HEK293 (cell line): ENCODE data around the gene ATP10A.
A peak's percentile ranks its signal among the peaks of the same experiment; 100 is the strongest.

ENCODE experiments used
- CTCF ChIA-PET: fragments of 350-600 bp; formaldehyde crosslinking; extraction: SDS; loops from one replicate; lab custom pipeline; 2021; ENCODE audit warnings: antibody characterized with exemption; lab: Yijun Ruan, JAX
- POLR2A ChIA-PET: fragments of 300-600 bp; formaldehyde crosslinking; extraction: SDS; loops from one replicate; lab custom pipeline; 2020; ENCODE audit warnings: antibody characterized with exemption, inconsistent platforms; lab: Yijun Ruan, JAX
- H3K27ac ChIP-seq: fragments of 200-500 bp; sonication (Bioruptor generic); 2 replicates; pipeline ENCODE4 v1.5.1; 2014; ENCODE audit warnings: low read depth, low read length, control low read depth, inconsistent platforms; ENCODE audit errors: extremely low read depth
- H3K36me3 ChIP-seq, 2 experiments: fragments of 200-500 bp in 1 of 2; sonication (Bioruptor generic) in 1 of 2; 1 replicate in 1 of 2; 2 replicates in 1 of 2; pipeline ENCODE4 v1.5.1; 2014 to 2017; ENCODE audit warnings: inconsistent platforms in 2 of 2, low read length in 2 of 2; ENCODE audit not compliant: control insufficient read depth in 2 of 2, insufficient read depth in 1 of 2
- H3K4me1 ChIP-seq: fragments of 200-500 bp; sonication (Bioruptor generic); 2 replicates; pipeline ENCODE4 v1.5.1; 2014; ENCODE audit warnings: mild to moderate bottlenecking, low read length, inconsistent platforms; ENCODE audit not compliant: control insufficient read depth, insufficient read depth
- H3K4me3 ChIP-seq: 2 replicates; pipeline ENCODE4 v1.5.1; 2011; ENCODE audit warnings: low read depth, mild to moderate bottlenecking, control low read depth, low read length, moderate library complexity
- H3K9me3 ChIP-seq: fragments of 200-500 bp; sonication (Bioruptor generic); 2 replicates; pipeline ENCODE4 v1.5.1; 2014; ENCODE audit warnings: low read depth, low read length, inconsistent platforms; ENCODE audit not compliant: control insufficient read depth, insufficient read depth
- BCL11B ChIP-seq: fragments of 450-650 bp; formaldehyde crosslinking; IDR thresholded peaks from 2 replicates; pipeline ENCODE4 v1.5.1; 2016; ENCODE audit warnings: low read depth, missing biosample characterization, missing genetic modification characterization
- FEZF1 ChIP-seq: fragments of 450-650 bp; formaldehyde crosslinking; IDR thresholded peaks from 2 replicates; pipeline ENCODE4 v1.5.1; 2016; ENCODE audit warnings: missing biosample characterization, missing genetic modification characterization
- KLF7 ChIP-seq: fragments of 450-650 bp; formaldehyde crosslinking; IDR thresholded peaks from 2 replicates; pipeline ENCODE4 v1.5.1; 2016; ENCODE audit warnings: missing biosample characterization, missing genetic modification characterization, borderline replicate concordance
- KLF9 ChIP-seq: fragments of 450-650 bp; formaldehyde crosslinking; IDR thresholded peaks from 2 replicates; pipeline ENCODE4 v1.5.1; 2016; ENCODE audit warnings: missing biosample characterization, missing genetic modification characterization, low read depth
- SALL2 ChIP-seq: fragments of 450-650 bp; formaldehyde crosslinking; IDR thresholded peaks from 2 replicates; pipeline ENCODE4 v1.5.0; 2017; ENCODE audit warnings: missing biosample characterization, mild to moderate bottlenecking, missing genetic modification characterization, borderline replicate concordance
- SP2 ChIP-seq: fragments of 450-650 bp; formaldehyde crosslinking; IDR thresholded peaks from 2 replicates; pipeline ENCODE4 v1.5.1; 2016; ENCODE audit warnings: missing biosample characterization, missing genetic modification characterization
- YY2 ChIP-seq: fragments of 450-650 bp; formaldehyde crosslinking; IDR thresholded peaks from 2 replicates; pipeline ENCODE4 v1.5.1; 2016; ENCODE audit warnings: missing biosample characterization, missing genetic modification characterization
- ZBTB21 ChIP-seq: fragments of 450-650 bp; formaldehyde crosslinking; IDR thresholded peaks from 2 replicates; pipeline ENCODE4 v1.5.1; 2017; ENCODE audit warnings: missing biosample characterization, missing genetic modification characterization
- ZBTB48 ChIP-seq: fragments of 450-650 bp; formaldehyde crosslinking; IDR thresholded peaks from 2 replicates; pipeline ENCODE4 v1.5.1; 2016; ENCODE audit warnings: missing biosample characterization, missing genetic modification characterization
- ZFP69B ChIP-seq: fragments of 450-650 bp; formaldehyde crosslinking; IDR thresholded peaks from 2 replicates; pipeline ENCODE4 v1.5.1; 2016; ENCODE audit warnings: missing biosample characterization, missing genetic modification characterization
- ZNF114 ChIP-seq: fragments of 450-650 bp; formaldehyde crosslinking; IDR thresholded peaks from 2 replicates; pipeline ENCODE4 v1.5.0; 2017; ENCODE audit warnings: missing biosample characterization, missing genetic modification characterization
- ZNF169 ChIP-seq: fragments of 450-650 bp; formaldehyde crosslinking; IDR thresholded peaks from 2 replicates; pipeline ENCODE4 v1.5.1; 2016; ENCODE audit warnings: missing biosample characterization, missing genetic modification characterization
- ZNF214 ChIP-seq: fragments of 450-650 bp; formaldehyde crosslinking; IDR thresholded peaks from 2 replicates; pipeline ENCODE4 v1.5.1; 2017; ENCODE audit warnings: missing biosample characterization, mild to moderate bottlenecking, missing genetic modification characterization, borderline replicate concordance
- ZNF221 ChIP-seq: fragments of 450-650 bp; formaldehyde crosslinking; IDR thresholded peaks from 2 replicates; pipeline ENCODE4 v1.5.1; 2017; ENCODE audit warnings: missing biosample characterization, missing genetic modification characterization, borderline replicate concordance
- ZNF324 ChIP-seq: fragments of 450-650 bp; formaldehyde crosslinking; IDR thresholded peaks from 2 replicates; pipeline ENCODE4 v1.5.1; 2016; ENCODE audit warnings: missing biosample characterization, missing genetic modification characterization
- ZNF341 ChIP-seq: fragments of 450-650 bp; formaldehyde crosslinking; IDR thresholded peaks from 2 replicates; pipeline ENCODE4; 2016; ENCODE audit warnings: low read depth, missing biosample characterization, missing genetic modification characterization
- ZNF561 ChIP-seq: fragments of 450-650 bp; IDR thresholded peaks from 2 replicates; pipeline ENCODE4 v1.5.1; 2018; ENCODE audit warnings: missing biosample characterization, missing genetic modification characterization, borderline replicate concordance
- ZNF654 ChIP-seq: fragments of 450-650 bp; formaldehyde crosslinking; IDR thresholded peaks from 2 replicates; pipeline ENCODE4 v1.5.1; 2016; ENCODE audit warnings: low read depth, missing biosample characterization, missing genetic modification characterization
- ZNF837 ChIP-seq: fragments of 450-650 bp; formaldehyde crosslinking; IDR thresholded peaks from 2 replicates; pipeline ENCODE4 v1.5.1; 2016; ENCODE audit warnings: missing biosample characterization, missing genetic modification characterization
- TF ChIP-seq, protein P1 (sequence below): fragments of 450-650 bp; formaldehyde crosslinking; IDR thresholded peaks from 2 replicates; pipeline ENCODE4 v1.5.1; 2016; ENCODE audit warnings: missing biosample characterization, missing genetic modification characterization
- TF ChIP-seq, protein P2 (sequence below): fragments of 450-650 bp; formaldehyde crosslinking; IDR thresholded peaks from 2 replicates; pipeline ENCODE4; 2016; ENCODE audit warnings: missing biosample characterization, missing genetic modification characterization
- TF ChIP-seq, protein P3 (sequence below): fragments of 450-650 bp; formaldehyde crosslinking; IDR thresholded peaks from 2 replicates; pipeline ENCODE4 v1.5.1; 2017; ENCODE audit warnings: missing biosample characterization, missing genetic modification characterization
- TF ChIP-seq, protein P4 (sequence below): IDR thresholded peaks from 2 replicates; pipeline ENCODE4 v1.6.1; 2011; ENCODE audit warnings: mild to moderate bottlenecking, low read depth, low read length, borderline replicate concordance

The ATP10A gene

DNA sequence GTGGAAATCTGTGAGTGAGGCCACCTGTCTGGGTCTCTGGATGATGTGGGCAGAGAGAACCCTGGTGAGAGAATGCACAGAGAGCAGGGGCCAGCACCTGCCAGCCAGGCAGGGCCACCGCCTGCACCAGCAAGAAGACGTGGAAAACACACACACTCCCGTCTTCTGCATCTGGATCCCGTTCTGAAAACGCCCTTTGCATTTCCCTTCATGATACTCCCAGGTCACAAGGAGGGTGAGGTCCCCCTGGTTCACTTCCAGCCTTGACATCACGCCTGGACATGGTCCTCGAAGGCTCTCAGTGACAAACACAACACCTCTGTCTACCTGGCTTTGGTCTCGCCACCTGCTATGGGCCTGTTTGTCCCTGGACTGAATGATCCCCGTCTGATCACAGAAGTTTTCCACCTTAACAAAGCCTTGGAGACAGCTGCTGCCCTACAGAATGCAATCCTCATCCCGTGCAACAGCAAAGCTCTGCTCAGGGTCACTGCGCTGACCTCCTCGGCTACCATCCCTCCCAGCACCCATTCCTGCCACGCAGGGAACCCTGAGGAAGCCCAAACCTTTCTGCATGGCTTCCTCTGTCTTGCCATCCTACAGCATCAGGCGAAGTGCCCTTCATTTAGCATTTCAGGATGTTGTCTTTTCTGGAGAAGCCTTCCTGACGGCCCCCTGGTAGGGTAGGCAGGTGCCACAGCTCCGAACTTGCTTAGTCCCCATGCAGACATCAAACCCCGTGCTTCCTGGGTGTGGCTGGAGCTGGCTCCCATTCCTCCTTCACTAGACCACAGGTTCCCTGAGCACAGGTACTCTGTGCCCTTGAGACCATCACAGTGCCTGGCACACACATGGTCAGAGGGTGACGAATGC lies 122.5 kb downstream of the ATP10A start (continued):
- no peak for TF ChIP-seq ZNF114 (tag by site-specific recombination)
- TF ChIP-seq, protein P1, sequence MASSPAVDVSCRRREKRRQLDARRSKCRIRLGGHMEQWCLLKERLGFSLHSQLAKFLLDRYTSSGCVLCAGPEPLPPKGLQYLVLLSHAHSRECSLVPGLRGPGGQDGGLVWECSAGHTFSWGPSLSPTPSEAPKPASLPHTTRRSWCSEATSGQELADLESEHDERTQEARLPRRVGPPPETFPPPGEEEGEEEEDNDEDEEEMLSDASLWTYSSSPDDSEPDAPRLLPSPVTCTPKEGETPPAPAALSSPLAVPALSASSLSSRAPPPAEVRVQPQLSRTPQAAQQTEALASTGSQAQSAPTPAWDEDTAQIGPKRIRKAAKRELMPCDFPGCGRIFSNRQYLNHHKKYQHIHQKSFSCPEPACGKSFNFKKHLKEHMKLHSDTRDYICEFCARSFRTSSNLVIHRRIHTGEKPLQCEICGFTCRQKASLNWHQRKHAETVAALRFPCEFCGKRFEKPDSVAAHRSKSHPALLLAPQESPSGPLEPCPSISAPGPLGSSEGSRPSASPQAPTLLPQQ: no peak

DNA sequence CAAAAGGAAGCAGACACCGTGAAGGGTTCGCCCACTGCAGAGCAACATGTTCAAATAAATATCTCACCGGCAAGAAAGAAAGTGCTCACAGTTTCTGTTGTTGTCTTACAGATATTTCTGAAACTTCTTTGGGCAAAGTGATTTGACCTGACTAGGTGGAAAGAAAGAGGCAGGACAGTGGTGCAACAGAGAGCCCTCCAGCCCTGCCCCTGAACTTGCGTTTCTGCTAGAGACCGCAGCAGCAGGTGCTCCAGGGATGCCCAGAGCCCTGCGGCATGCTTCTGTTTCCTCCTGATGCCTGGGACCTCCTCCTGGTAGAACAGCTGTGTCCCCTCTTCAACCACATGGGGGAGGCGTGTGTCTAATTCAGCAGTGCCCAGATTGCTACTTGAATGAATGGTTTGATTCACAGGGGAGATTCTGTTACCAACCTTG lies 123.4 kb downstream of the ATP10A start:
- Histone ChIP-seq H3K4me3 (no peak overlapping the region), H3K27ac (no peak overlapping the region), H3K9me3 (no peaks in the 10 kb centered on the region), H3K36me3 (no peaks in the 10 kb centered on the region), H3K4me1 (no peaks in the 10 kb centered on the region)
- POLR2A ChIA-PET: no interaction called here
- no peak for TF ChIP-seq ZBTB21
- 0 out of 2 replicates have a peak, but pooled peaks have one; percentile 8 for TF ChIP-seq ZNF654 (tag by site-specific recombination)
- TF ChIP-seq ZNF837 (tag by site-specific recombination): no peak
- TF ChIP-seq, protein P2, sequence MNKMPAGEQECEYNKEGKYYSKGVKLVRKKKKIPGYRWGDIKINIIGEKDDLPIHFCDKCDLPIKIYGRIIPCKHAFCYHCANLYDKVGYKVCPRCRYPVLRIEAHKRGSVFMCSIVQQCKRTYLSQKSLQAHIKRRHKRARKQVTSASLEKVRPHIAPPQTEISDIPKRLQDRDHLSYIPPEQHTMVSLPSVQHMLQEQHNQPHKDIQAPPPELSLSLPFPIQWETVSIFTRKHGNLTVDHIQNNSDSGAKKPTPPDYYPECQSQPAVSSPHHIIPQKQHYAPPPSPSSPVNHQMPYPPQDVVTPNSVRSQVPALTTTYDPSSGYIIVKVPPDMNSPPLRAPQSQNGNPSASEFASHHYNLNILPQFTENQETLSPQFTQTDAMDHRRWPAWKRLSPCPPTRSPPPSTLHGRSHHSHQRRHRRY (tag by site-specific recombination): no peak
- no peak for TF ChIP-seq BCL11B (tag by site-specific recombination)
- 0 out of 2 replicates have a peak, but pooled peaks have one; percentile 21 for TF ChIP-seq ZNF341 (tag by site-specific recombination)
- no peak for TF ChIP-seq FEZF1 (tag by site-specific recombination)
- TF ChIP-seq KLF9: no peak
- CTCF ChIA-PET: no interaction called here

DNA sequence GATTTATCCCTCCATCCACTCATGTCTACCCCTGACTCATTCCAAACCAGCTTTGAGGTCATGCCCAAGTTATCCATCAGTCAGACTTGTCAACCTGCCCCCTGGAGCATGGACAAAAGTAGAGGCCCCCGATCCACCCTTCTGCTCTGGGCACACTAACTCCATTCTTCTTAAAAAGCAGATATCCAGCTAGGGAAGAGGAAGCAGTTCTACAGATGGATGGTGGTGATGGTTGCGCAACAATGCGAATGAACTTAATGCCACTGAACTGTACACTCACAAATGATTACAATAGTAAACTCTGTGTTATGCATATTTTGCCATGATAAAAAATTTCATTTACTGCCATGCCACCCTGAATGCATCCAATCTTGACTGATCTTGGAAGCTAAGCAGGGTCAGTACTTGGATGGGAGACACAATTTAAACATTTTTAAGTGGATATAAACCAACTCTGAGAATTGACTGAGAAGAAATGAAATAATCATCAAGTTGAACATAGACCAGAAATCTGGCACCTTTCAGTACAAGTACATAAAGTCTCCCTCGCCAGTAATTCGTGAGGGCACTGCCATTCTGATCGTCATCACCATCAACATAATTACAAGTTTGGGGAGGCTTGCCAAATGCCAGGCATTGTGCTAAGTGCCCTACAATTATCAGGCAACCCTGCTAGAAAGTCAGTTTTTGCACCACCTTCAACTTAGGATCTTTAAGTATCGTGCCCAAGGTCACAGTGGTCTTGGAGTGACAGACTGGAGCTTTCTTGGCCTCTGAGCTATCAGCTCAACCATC lies 124.8 kb downstream of the ATP10A start:
- POLR2A ChIA-PET: no interaction called here
- TF ChIP-seq, protein P3, sequence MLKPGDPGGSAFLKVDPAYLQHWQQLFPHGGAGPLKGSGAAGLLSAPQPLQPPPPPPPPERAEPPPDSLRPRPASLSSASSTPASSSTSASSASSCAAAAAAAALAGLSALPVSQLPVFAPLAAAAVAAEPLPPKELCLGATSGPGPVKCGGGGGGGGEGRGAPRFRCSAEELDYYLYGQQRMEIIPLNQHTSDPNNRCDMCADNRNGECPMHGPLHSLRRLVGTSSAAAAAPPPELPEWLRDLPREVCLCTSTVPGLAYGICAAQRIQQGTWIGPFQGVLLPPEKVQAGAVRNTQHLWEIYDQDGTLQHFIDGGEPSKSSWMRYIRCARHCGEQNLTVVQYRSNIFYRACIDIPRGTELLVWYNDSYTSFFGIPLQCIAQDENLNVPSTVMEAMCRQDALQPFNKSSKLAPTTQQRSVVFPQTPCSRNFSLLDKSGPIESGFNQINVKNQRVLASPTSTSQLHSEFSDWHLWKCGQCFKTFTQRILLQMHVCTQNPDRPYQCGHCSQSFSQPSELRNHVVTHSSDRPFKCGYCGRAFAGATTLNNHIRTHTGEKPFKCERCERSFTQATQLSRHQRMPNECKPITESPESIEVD: no peak
- TF ChIP-seq ZNF214 (tag by site-specific recombination) (no peak), ZNF561 (tag by site-specific recombination) (no peak), ZFP69B (tag by site-specific recombination) (no peak), SP2 (tag by site-specific recombination) (no peak), KLF7 (tag by site-specific recombination) (no peak), ZBTB48 (tag by site-specific recombination) (no peak), ZNF169 (tag by site-specific recombination) (no peak), SALL2 (tag by site-specific recombination) (no peak), ZNF324 (no peak), ZNF221 (tag by site-specific recombination) (no peak), YY2 (no peak)
- TF ChIP-seq, protein P4, sequence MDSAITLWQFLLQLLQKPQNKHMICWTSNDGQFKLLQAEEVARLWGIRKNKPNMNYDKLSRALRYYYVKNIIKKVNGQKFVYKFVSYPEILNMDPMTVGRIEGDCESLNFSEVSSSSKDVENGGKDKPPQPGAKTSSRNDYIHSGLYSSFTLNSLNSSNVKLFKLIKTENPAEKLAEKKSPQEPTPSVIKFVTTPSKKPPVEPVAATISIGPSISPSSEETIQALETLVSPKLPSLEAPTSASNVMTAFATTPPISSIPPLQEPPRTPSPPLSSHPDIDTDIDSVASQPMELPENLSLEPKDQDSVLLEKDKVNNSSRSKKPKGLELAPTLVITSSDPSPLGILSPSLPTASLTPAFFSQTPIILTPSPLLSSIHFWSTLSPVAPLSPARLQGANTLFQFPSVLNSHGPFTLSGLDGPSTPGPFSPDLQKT: no peak
- CTCF ChIA-PET: interaction anchor here (1.0 kb wide), 1 partner anchor 29 kb away, joined by 4 read pairs; no protein-coding TSS in a partner anchor

More for the DNA sequence above, 124.8 kb downstream of the ATP10A start:
- H3K4me1 ChIP-seq: no peaks in the 10 kb centered on the region
- no peak overlapping the region for H3K4me3 ChIP-seq
- H3K36me3 ChIP-seq: no peaks in the 10 kb centered on the region
- no peaks in the 10 kb centered on the region for H3K9me3 ChIP-seq
- H3K27ac ChIP-seq: no peak overlapping the region
